PFSK-1 (cell line): ENCODE measurements around the gene CD37.

Experiments
- FOXP2 ChIP-seq: optimal IDR thresholded peaks from 2 replicates; pipeline ENCODE3; 2011; ENCODE audit warnings: borderline replicate concordance, control low read depth, inconsistent platforms; ENCODE audit not compliant: insufficient read depth; ENCODE audit errors: extremely low read length, extremely low read depth
- POLR2AphosphoS5 ChIP-seq: IDR thresholded peaks from 2 replicates; pipeline ENCODE4 v1.6.1; 2012; ENCODE audit warnings: low read depth, mild to moderate bottlenecking, control low read depth, low read length, moderate library complexity
- REST ChIP-seq, 2 experiments: IDR thresholded peaks; 2 replicates each; pipeline versions ENCODE4 v1.6.1 to v1.8.0; 2011 to 2012; ENCODE audit warnings: low read depth in 2 of 2, low read length in 2 of 2, control low read depth in 1 of 2, inconsistent platforms in 1 of 2, mild to moderate bottlenecking in 1 of 2, moderate library complexity in 1 of 2; ENCODE audit not compliant: insufficient read depth in 1 of 2
- SIN3A ChIP-seq: IDR thresholded peaks from 2 replicates; pipeline ENCODE4 v1.6.1; 2012; ENCODE audit warnings: mild to moderate bottlenecking, low read length, moderate library complexity, borderline replicate concordance; ENCODE audit not compliant: insufficient read depth
- TAF1 ChIP-seq: IDR thresholded peaks from 2 replicates; pipeline ENCODE4 v1.6.1; 2012; ENCODE audit warnings: low read length, control low read depth, borderline replicate concordance; ENCODE audit not compliant: insufficient read depth

The CD37 gene

GRCh38 chr19:49315111-49315510 lies 20.1 kb upstream of the CD37 start:
- no peak for TF ChIP-seq SIN3A

- TF ChIP-seq REST (IDR thresholded peaks at IDR 0.05; ENCODE audit: insufficient read depth in 1 of 2, low read depth in 2 of 2, low read length in 2 of 2) (no peak), SIN3A (no peak), TAF1 (no peak), POLR2AphosphoS5 (no peak), FOXP2 (no peak)
Measured at GRCh38 chr19:49316284-49316683, 18.9 kb upstream of the CD37 start.

GRCh38 chr19:49318296-49318695 lies 16.9 kb upstream of the CD37 start:
- TF ChIP-seq POLR2AphosphoS5 (no peak), REST (IDR thresholded peaks at IDR 0.05; ENCODE audit: insufficient read depth in 1 of 2, low read depth in 2 of 2, low read length in 2 of 2) (no peak), TAF1 (no peak), FOXP2 (no peak), SIN3A (no peak)

- TF ChIP-seq FOXP2 (no peak), REST (IDR thresholded peaks at IDR 0.05; ENCODE audit: insufficient read depth in 1 of 2, low read depth in 2 of 2, low read length in 2 of 2) (no peak), POLR2AphosphoS5 (no peak), TAF1 (no peak), SIN3A (no peak)
Measured at GRCh38 chr19:49324801-49325576, 10.2 kb upstream of the CD37 start, which contains the start of gene SLC6A16. Gene SLC6A16 (minus strand): TSS chr19:49325191. CDS start chr19:49311347, 13,844 bp downstream.

GRCh38 chr19:49326165-49326704 lies 9.0 kb upstream of the CD37 start:
- no peak for TF ChIP-seq FOXP2
- TF ChIP-seq POLR2AphosphoS5: no peak
- TF ChIP-seq SIN3A: no peak
- no peak for TF ChIP-seq TAF1
- no peak for TF ChIP-seq REST (IDR thresholded peaks at IDR 0.05; ENCODE audit: insufficient read depth in 1 of 2, low read depth in 2 of 2, low read length in 2 of 2)
